ENCODE measurements around the gene FNDC5.

- TF ChIP-seq FOS (IDR thresholded peaks at IDR 0.05; ENCODE audit: borderline replicate concordance, extremely low read depth, insufficient read length) (no peak), RAD51 (IDR thresholded peaks at IDR 0.05) (no peak), BCLAF1 (IDR thresholded peaks at IDR 0.05) (no peak)
Measured at GRCh38 chr1:32896451-32896850, 25.7 kb upstream of the FNDC5 start.

All from GM12878 (cell line).